PC-3 (cell line): ENCODE measurements around the gene MRPL20. TPM values are rescaled to one million over a fixed set of nuclear protein-coding genes. Genes with fewer than 3 reads are reported as not detected.

Source experiments
- ATAC-seq: fragments of 200-7000 bp; cut with Tn5 transposase; 2 replicates; pipeline ENCODE4 v1.9.1; 2020; ENCODE audit warnings: mild to moderate bottlenecking, moderate library complexity
- BruUV-seq: library from RNA; stranded (reverse); fragments of 400-500 nt; replicated peaks from 2 replicates; lab custom pipeline; 2021; lab: Mats Ljungman, UMichigan
- CTCF ChIA-PET: fragments of 300-600 bp; sonication (Branson Sonifier 250); formaldehyde crosslinking; loops from one replicate; lab custom pipeline; 2022; ENCODE audit warnings: antibody characterized with exemption; lab: Charles Lee
- POLR2A ChIA-PET: fragments of 300-600 bp; sonication (Branson Sonifier 250); formaldehyde crosslinking; loops from one replicate; lab custom pipeline; 2022; ENCODE audit warnings: antibody characterized with exemption; ENCODE audit not compliant: unreplicated experiment; lab: Charles Lee
- DNase-seq: peaks from one replicate; pipeline ENCODE4 v3.0.0-alpha.2; 2015
- H2AFZ ChIP-seq: fragments of 300-600 bp; sonication (generic); 2 replicates; pipeline ENCODE4 v1.6.0; 2016; ENCODE audit warnings: antibody characterized with exemption, low read length
- H3F3A ChIP-seq: fragments of 300-600 bp; sonication (generic); one replicate; pipeline ENCODE4 v1.6.0; 2017; ENCODE audit warnings: antibody characterized with exemption, low read length, control low read depth, mild to moderate bottlenecking; ENCODE audit not compliant: unreplicated experiment
- H3K27ac ChIP-seq: fragments of 300-600 bp; sonication (generic); 2 replicates; pipeline ENCODE4 v1.5.1; 2016; ENCODE audit warnings: mild to moderate bottlenecking, low read length
- H3K27me3 ChIP-seq: fragments of 300-600 bp; sonication (generic); 2 replicates; pipeline ENCODE4 v1.6.1; 2016; ENCODE audit warnings: low read length, mixed read lengths
- H3K36me3 ChIP-seq: fragments of 300-600 bp; sonication (generic); 2 replicates; pipeline ENCODE4 v1.6.1; 2016; ENCODE audit warnings: low read depth, mixed run types, low read length, mixed read lengths
- H3K4me1 ChIP-seq: fragments of 300-600 bp; sonication (generic); 2 replicates; pipeline ENCODE4 v1.5.1; 2016; ENCODE audit warnings: low read length; ENCODE audit not compliant: insufficient read depth
- H3K4me2 ChIP-seq: fragments of 300-600 bp; sonication (generic); 2 replicates; pipeline ENCODE4 v1.6.0; 2016; ENCODE audit warnings: low read length
- H3K4me3 ChIP-seq: fragments of 300-600 bp; sonication (generic); 2 replicates; pipeline ENCODE4 v1.5.1; 2016; ENCODE audit warnings: mild to moderate bottlenecking, low read length, mixed read lengths
- H3K79me2 ChIP-seq: fragments of 300-600 bp; sonication (generic); 2 replicates; pipeline ENCODE4 v1.6.1; 2017; ENCODE audit warnings: low read length, mixed read lengths
- H3K9ac ChIP-seq: fragments of 300-600 bp; sonication (generic); 2 replicates; pipeline ENCODE4 v1.6.0; 2016; ENCODE audit warnings: mild to moderate bottlenecking, low read length
- H3K9me2 ChIP-seq: fragments of 300-600 bp; sonication (generic); replicated peaks from 2 replicates; pipeline ENCODE4 v1.6.1; 2016; ENCODE audit warnings: mixed run types, low read length, mixed read lengths
- H3K9me3 ChIP-seq: fragments of 300-600 bp; sonication (generic); 2 replicates; pipeline ENCODE4 v1.6.1; 2016; ENCODE audit warnings: low read length, mixed read lengths
- H4K20me1 ChIP-seq: fragments of 300-600 bp; sonication (generic); 2 replicates; pipeline ENCODE4 v1.6.1; 2016; ENCODE audit warnings: low read length, mixed read lengths
- CTCF ChIP-seq: fragments of 300-600 bp; sonication (generic); conservative IDR thresholded peaks from 2 replicates; pipeline ENCODE4 v1.5.1; 2017; ENCODE audit warnings: antibody characterized with exemption, low read depth, mild to moderate bottlenecking, low read length
- EZH2 ChIP-seq: fragments of 300-600 bp; sonication (generic); IDR thresholded peaks from one replicate; pipeline ENCODE4 v1.6.1; 2017; ENCODE audit warnings: antibody characterized with exemption, mild to moderate bottlenecking, low read length; ENCODE audit not compliant: unreplicated experiment
- EZH2phosphoT487 ChIP-seq: fragments of 300-600 bp; sonication (generic); IDR thresholded peaks from 2 replicates; pipeline ENCODE4 v1.6.1; 2018; ENCODE audit warnings: mild to moderate bottlenecking, antibody characterized with exemption, low read length, borderline replicate concordance
- intact Hi-C: fragments of 100-400 bp; cut with micrococcal nuclease; formaldehyde crosslinking; loops from 2 replicates; pipeline ENCODE4 v1.9.0; 2023
- total RNA-seq: library from RNA; depleted of rRNA; stranded (reverse); fragments of >200 nt; gene quantifications from 2 replicates; pipeline ENCODE4 v1.2.3, GENCODE V29; 2014

The MRPL20 gene
- total RNA-seq, 1 experiment from 2014 or later: 506 TPM

DNA sequence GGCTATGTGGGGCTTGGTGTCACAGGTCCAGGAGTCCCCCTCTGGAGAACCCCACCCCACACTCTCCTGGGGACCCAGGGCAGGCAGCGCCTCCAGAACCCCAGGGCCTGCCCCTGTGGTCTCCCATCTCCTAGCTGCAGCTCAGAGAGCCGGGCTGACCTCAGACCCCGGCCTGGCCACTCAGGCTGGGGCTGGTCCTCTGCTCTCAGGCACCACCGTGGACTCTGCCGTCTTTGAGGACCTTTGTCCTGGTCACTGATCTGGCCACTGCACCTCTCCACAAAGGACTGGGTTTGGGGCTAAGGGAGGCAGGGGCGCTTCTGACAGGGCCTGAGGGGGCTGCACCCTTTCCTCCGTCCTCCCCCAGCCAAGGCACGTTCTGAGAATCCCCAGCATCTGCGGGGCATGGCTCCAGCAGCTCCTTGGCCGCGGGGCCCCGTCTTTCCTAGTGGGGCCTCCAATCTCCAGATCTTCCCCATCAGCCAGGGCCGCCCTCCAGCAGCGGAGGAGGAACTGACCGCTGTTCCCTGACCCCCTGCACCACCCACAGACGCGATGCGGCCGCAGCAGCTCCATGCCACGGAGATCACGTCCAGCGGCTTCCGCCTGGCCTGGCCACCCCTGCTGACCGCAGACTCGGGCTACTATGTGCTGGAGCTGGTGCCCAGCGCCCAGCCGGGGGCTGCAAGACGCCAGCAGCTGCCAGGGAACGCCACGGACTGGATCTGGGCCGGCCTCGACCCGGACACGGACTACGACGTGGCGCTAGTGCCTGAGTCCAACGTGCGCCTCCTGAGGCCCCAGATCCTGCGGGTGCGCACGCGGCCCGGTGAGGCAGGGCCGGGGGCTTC is 31.7 kb upstream of the MRPL20 start:
- Histone ChIP-seq H3K36me3 (no peaks in the 10 kb centered on the region), H3K9ac (no peak overlapping the region), H3K27ac (no peak overlapping the region), H3K79me2 (peaks cover 13% of the 10 kb centered on the region), H3K4me2 (no peak overlapping the region), H3K9me3 (no peaks in the 10 kb centered on the region), H3K9me2 (no peaks in the 10 kb centered on the region), H4K20me1 (no peaks in the 10 kb centered on the region), H3K4me3 (no peak overlapping the region), H3K4me1 (peaks cover 24% of the 10 kb centered on the region), H2AFZ (no peak overlapping the region), H3K27me3 (no peaks in the 10 kb centered on the region), H3F3A (no peaks in the 10 kb centered on the region)
- ATAC-seq (no peak), DNase-seq (no peak)
- no peak for TF ChIP-seq EZH2
- TF ChIP-seq CTCF: no peak
- TF ChIP-seq EZH2phosphoT487: no peak
- CTCF ChIA-PET: no interaction called here
- no TSS peak for BruUV-seq
- POLR2A ChIA-PET: no interaction called here
- intact Hi-C loops: no loop called here

DNA sequence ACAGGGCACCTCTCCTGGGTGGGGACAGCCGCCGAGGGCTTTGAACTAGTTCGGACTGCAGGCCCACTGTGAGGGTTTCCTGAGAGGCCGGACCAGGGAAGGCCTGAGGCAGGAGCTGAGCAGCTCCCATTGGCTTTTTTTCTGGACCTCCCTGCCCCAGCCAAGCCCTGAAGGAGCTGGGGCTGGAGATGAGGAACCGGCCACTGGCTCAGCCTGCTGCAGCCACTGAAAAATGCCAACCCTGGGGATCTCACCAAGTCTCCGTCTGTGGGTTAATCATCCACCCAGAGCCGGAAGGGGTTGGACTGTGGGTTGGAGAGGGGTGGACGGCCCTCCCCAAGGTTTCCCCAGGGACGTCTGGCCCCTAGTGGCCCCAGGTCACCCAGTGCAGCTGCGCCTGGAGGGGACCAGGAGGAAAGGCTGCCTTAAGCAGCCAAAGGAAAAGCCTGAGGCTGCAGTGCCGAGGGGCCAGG is 30.8 kb upstream of the MRPL20 start:
- Histone ChIP-seq H3K4me2 (no peak overlapping the region), H3K36me3 (no peaks in the 10 kb centered on the region), H4K20me1 (no peaks in the 10 kb centered on the region), H3K9me3 (no peaks in the 10 kb centered on the region), H3K27me3 (no peaks in the 10 kb centered on the region), H2AFZ (no peak overlapping the region), H3K27ac (no peak overlapping the region), H3K9ac (no peak overlapping the region), H3K79me2 (peaks cover 13% of the 10 kb centered on the region), H3F3A (no peaks in the 10 kb centered on the region), H3K9me2 (no peaks in the 10 kb centered on the region), H3K4me1 (peaks cover 33% of the 10 kb centered on the region), H3K4me3 (no peak overlapping the region)
- intact Hi-C loops: no loop called here
- DNase-seq: no peak
- no peak for ATAC-seq
- no TSS peak for BruUV-seq
- TF ChIP-seq EZH2 (no peak), EZH2phosphoT487 (no peak)
- CTCF ChIA-PET: no interaction called here
- POLR2A ChIA-PET: no interaction called here

- Histone ChIP-seq H3K9ac (no peak overlapping the region), H3K4me1 (peaks cover 39% of the 10 kb centered on the region)
- CTCF ChIA-PET: no interaction called here
These were observed 30.2 kb upstream of the MRPL20 start for GRCh38 chr1:1437033-1437903.

More at GRCh38 chr1:1437033-1437903, 30.2 kb upstream of the MRPL20 start:
- TF ChIP-seq EZH2phosphoT487 (no peak), CTCF (no peak), EZH2 (no peak)
- no peaks in the 10 kb centered on the region for H4K20me1 ChIP-seq
- intact Hi-C loops: no loop called here
- no peaks in the 10 kb centered on the region for H3K9me3 ChIP-seq
- no peaks in the 10 kb centered on the region for H3K36me3 ChIP-seq
- ATAC-seq (no peak), DNase-seq (no peak)
- no TSS peak for BruUV-seq
- H3K27me3 ChIP-seq: no peaks in the 10 kb centered on the region
- H2AFZ ChIP-seq: no peak overlapping the region
- no peak overlapping the region for H3K4me3 ChIP-seq
- peaks cover 13% of the 10 kb centered on the region for H3K79me2 ChIP-seq
- POLR2A ChIA-PET: no interaction called here
- peak overlapping the region; percentile 100 for H3K4me2 ChIP-seq
- H3K27ac ChIP-seq: no peak overlapping the region
- H3K9me2 ChIP-seq: no peaks in the 10 kb centered on the region
- H3F3A ChIP-seq: no peaks in the 10 kb centered on the region
